ENCODE measurements around the gene RNASE13.

GRCh38 chr14:21016413-21017190 is 18.0 kb downstream of the RNASE13 start:
- TF ChIP-seq CTCF (IDR thresholded peaks at IDR 0.05) (no peak), POLR2A (IDR thresholded peaks at IDR 0.05) (no peak)

Data from Peyer's patch (tissue), 4 donors.